Measurements from ENCODE around the gene ZFP69.
"Not testable (repeated sequence)": the region's sequence is repeated elsewhere in the genome, so short reads cannot be mapped to it uniquely, and the experiment has no call there.

ZFP69 gene

GRCh38 chr1:40476924-40477677 is at the start of gene ZFP69:
Gene ZFP69 (plus strand): TSS chr1:40477290. CDS start chr1:40479362, 2,072 bp downstream.
- peak; percentile 78 for DNase-seq

GRCh38 chr1:40431385-40431784 is 45.7 kb upstream of the ZFP69 start:
- DNase-seq = no peak

GRCh38 chr1:40432644-40433390 is 44.3 kb upstream of the ZFP69 start:
- DNase-seq = no peak

- no peak for DNase-seq
Observed at GRCh38 chr1:40435471-40435870, 41.6 kb upstream of the ZFP69 start.

- DNase-seq = no peak
Observed at GRCh38 chr1:40435876-40436275, 41.2 kb upstream of the ZFP69 start.

GRCh38 chr1:40438391-40439015 is 38.6 kb upstream of the ZFP69 start:
- no peak for DNase-seq

GRCh38 chr1:40439247-40439646 is 37.8 kb upstream of the ZFP69 start:
- no peak for DNase-seq

GRCh38 chr1:40449684-40450494 is 27.2 kb upstream of the ZFP69 start, which contains the start of gene ZFP69B:
Gene ZFP69B (plus strand): TSS chr1:40450476. CDS start chr1:40450962, 486 bp downstream.
- peak; percentile 90 for DNase-seq

- DNase-seq = peak; percentile 80
Observed at GRCh38 chr1:40450495-40451237, 26.4 kb upstream of the ZFP69 start.

- no peak for DNase-seq
Observed at GRCh38 chr1:40451238-40451585, 25.9 kb upstream of the ZFP69 start.

GRCh38 chr1:40454873-40455272 is 22.2 kb upstream of the ZFP69 start:
- no peak for DNase-seq

- no peak for DNase-seq
Observed at GRCh38 chr1:40462956-40463590, 14.0 kb upstream of the ZFP69 start.

- no peak for DNase-seq
Observed at GRCh38 chr1:40469327-40469726, 7.8 kb upstream of the ZFP69 start.

- DNase-seq = no peak
Observed at GRCh38 chr1:40475268-40475667, 1.8 kb upstream of the ZFP69 start.

GRCh38 chr1:40477678-40478053 is 576 bp downstream of the ZFP69 start:
- peak; percentile 35 for DNase-seq

- DNase-seq = no peak
Observed at GRCh38 chr1:40478276-40478675, 1.2 kb downstream of the ZFP69 start.

- no peak for DNase-seq
Observed at GRCh38 chr1:40479156-40479555, 2.1 kb downstream of the ZFP69 start.

- DNase-seq = no peak
Observed at GRCh38 chr1:40495315-40495903, 18.3 kb downstream of the ZFP69 start.

- not testable (repeated sequence) for DNase-seq
Observed at GRCh38 chr1:40502651-40503050, 25.6 kb downstream of the ZFP69 start.

- no peak for DNase-seq
Observed at GRCh38 chr1:40507973-40508372, 30.9 kb downstream of the ZFP69 start.
